Activated CD8-positive, alpha-beta T cell treated with anti-CD3 and anti-CD28 coated beads, Interleukin-2, amount 10 ng/mL, durations not matched to agents 7 days and 5 days (primary cell): ENCODE data around the gene CCDC188. TPM values are rescaled to one million over a fixed set of nuclear protein-coding genes. Genes with fewer than 3 reads are reported as not detected.

Experiments
- ATAC-seq: fragments of 150-1000 bp; cut with Tn5 transposase; one replicate; pipeline ENCODE4 v1.10.0; 2021; ENCODE audit warnings: moderate library complexity
- CTCF ChIA-PET: fragments of 350-600 bp; sonication (Branson Sonifier 250); formaldehyde crosslinking; loops from one replicate; lab custom pipeline; 2021; ENCODE audit warnings: antibody characterized with exemption; lab: Charles Lee
- POLR2A ChIA-PET: fragments of 350-600 bp; sonication (Branson Sonifier 250); formaldehyde crosslinking; loops from one replicate; lab custom pipeline; 2021; ENCODE audit warnings: antibody characterized with exemption; lab: Charles Lee
- DNase-seq: peaks from one replicate; pipeline ENCODE4 v3.0.0-alpha.2; 2020
- H3K27ac Mint-ChIP-seq: one replicate; pipeline ENCODE4 v1.8.0; 2021; ENCODE audit warnings: mild to moderate bottlenecking, mixed read lengths
- H3K27me3 Mint-ChIP-seq: one replicate; pipeline ENCODE4 v1.8.0; 2021; ENCODE audit warnings: low read depth, mixed read lengths
- H3K36me3 Mint-ChIP-seq: one replicate; pipeline ENCODE4 v1.8.0; 2021; ENCODE audit warnings: low read depth, mixed read lengths
- H3K4me1 Mint-ChIP-seq: one replicate; pipeline ENCODE4 v1.8.0; 2021; ENCODE audit warnings: low read depth, mixed read lengths
- H3K4me3 Mint-ChIP-seq: one replicate; pipeline ENCODE4 v1.8.0; 2021; ENCODE audit warnings: mild to moderate bottlenecking, mixed read lengths
- H3K9me3 Mint-ChIP-seq: one replicate; pipeline ENCODE4 v1.8.0; 2022; ENCODE audit warnings: mixed read lengths; ENCODE audit not compliant: insufficient read depth
- total RNA-seq, 2 experiments: library from RNA; stranded (reverse); gene quantifications; one replicate each; pipeline ENCODE4 v1.2.3, GENCODE V29; 2021

CCDC188 gene
- total RNA-seq, 2 experiments from 2014 or later = not detected

- POLR2A ChIA-PET = no interaction called here
- H3K4me1 Mint-ChIP-seq = peaks cover 21% of the 10 kb centered on the region
Observed at GRCh38 chr22:20133930-20134549, 16.8 kb downstream of the CCDC188 start.

GRCh38 chr22:20132686-20133246, 18.1 kb downstream of the CCDC188 start:
- no peaks in the 10 kb centered on the region for H3K9me3 Mint-ChIP-seq
- ChIA-PET POLR2A (no interaction called here), CTCF (no interaction called here)
- peaks cover 3% of the 10 kb centered on the region for H3K36me3 Mint-ChIP-seq
- no peaks in the 10 kb centered on the region for H3K27me3 Mint-ChIP-seq
- peaks cover 24% of the 10 kb centered on the region for H3K4me1 Mint-ChIP-seq
- H3K4me3 Mint-ChIP-seq = peak overlapping the region; percentile 72
- H3K27ac Mint-ChIP-seq = no peak overlapping the region
- no peak for ATAC-seq
- DNase-seq = no peak

More at GRCh38 chr22:20133930-20134549, 16.8 kb downstream of the CCDC188 start:
- Mint-ChIP-seq H3K27me3 (no peaks in the 10 kb centered on the region), H3K27ac (peak overlapping the region; percentile 30), H3K9me3 (no peaks in the 10 kb centered on the region), H3K4me3 (peak overlapping the region; percentile 44), H3K36me3 (no peaks in the 10 kb centered on the region)
- ATAC-seq (no peak), DNase-seq (no peak)
- CTCF ChIA-PET = no interaction called here

- Mint-ChIP-seq H3K36me3 (peaks cover 9% of the 10 kb centered on the region), H3K27me3 (no peaks in the 10 kb centered on the region), H3K9me3 (no peaks in the 10 kb centered on the region), H3K4me3 (peak overlapping the region; percentile 72), H3K4me1 (peaks cover 24% of the 10 kb centered on the region), H3K27ac (no peak overlapping the region)
- DNase-seq (no peak), ATAC-seq (peak; percentile 28)
- CTCF ChIA-PET = no interaction called here
- POLR2A ChIA-PET = no interaction called here
Observed at GRCh38 chr22:20131859-20132685, 18.8 kb downstream of the CCDC188 start.

- ChIA-PET POLR2A (no interaction called here), CTCF (no interaction called here)
Observed at GRCh38 chr22:20131597-20131858, 19.3 kb downstream of the CCDC188 start, which contains the start of gene ZDHHC8. ZDHHC8 (plus strand) TSS chr22:20131804; CDS start chr22:20131948, 144 bp downstream.

GRCh38 chr22:20130731-20131596, 19.9 kb downstream of the CCDC188 start:
- peak; percentile 74 for DNase-seq
- Mint-ChIP-seq H3K36me3 (peaks cover 19% of the 10 kb centered on the region), H3K4me1 (peaks cover 24% of the 10 kb centered on the region), H3K27ac (peak overlapping the region; percentile 64), H3K27me3 (no peaks in the 10 kb centered on the region), H3K4me3 (peak overlapping the region; percentile 62), H3K9me3 (no peaks in the 10 kb centered on the region)
- ATAC-seq = peak; percentile 69
- CTCF ChIA-PET = interaction anchor here (0.9 to 3.6 kb wide), 6 partner anchors 9 to 162 kb away, joined by 3 to 28 read pairs (median 8); partner anchors contain the start of genes RANBP1 and TRMT2A
- POLR2A ChIA-PET = interaction anchor here (1.8 kb wide), 1 partner anchor 14 kb away, joined by 6 read pairs; the partner anchor contains the start of gene TRMT2A

More at GRCh38 chr22:20131597-20131858, 19.3 kb downstream of the CCDC188 start, which contains the start of gene ZDHHC8:
- DNase-seq (peak; percentile 40), ATAC-seq (peak; percentile 62)
- peaks cover 24% of the 10 kb centered on the region for H3K4me1 Mint-ChIP-seq
- H3K36me3 Mint-ChIP-seq = peaks cover 14% of the 10 kb centered on the region
- peak within 1 kb of the TSS; percentile 64 for H3K27ac Mint-ChIP-seq
- peak within 1 kb of the TSS; percentile 72 for H3K4me3 Mint-ChIP-seq
- H3K27me3 Mint-ChIP-seq = no peaks in the 10 kb centered on the region
- no peaks in the 10 kb centered on the region for H3K9me3 Mint-ChIP-seq

GRCh38 chr22:20130319-20130718, 20.5 kb downstream of the CCDC188 start:
- ATAC-seq (no peak), DNase-seq (peak; percentile 41)
- peaks cover 24% of the 10 kb centered on the region for H3K4me1 Mint-ChIP-seq
- peaks cover 22% of the 10 kb centered on the region for H3K36me3 Mint-ChIP-seq
- CTCF ChIA-PET = interaction anchor here (0.9 to 3.6 kb wide), 8 partner anchors 8 to 161 kb away, joined by 3 to 28 read pairs (median 6); partner anchors contain the start of genes RANBP1 and TRMT2A
- POLR2A ChIA-PET = interaction anchor here (1.8 kb wide), 1 partner anchor 13 kb away, joined by 6 read pairs; the partner anchor contains the start of gene TRMT2A
- H3K27me3 Mint-ChIP-seq = no peaks in the 10 kb centered on the region
- H3K4me3 Mint-ChIP-seq = peak overlapping the region; percentile 62
- no peaks in the 10 kb centered on the region for H3K9me3 Mint-ChIP-seq
- no peak overlapping the region for H3K27ac Mint-ChIP-seq

GRCh38 chr22:20129747-20130014, 21.2 kb downstream of the CCDC188 start:
- no peak overlapping the region for H3K4me3 Mint-ChIP-seq
- peaks cover 27% of the 10 kb centered on the region for H3K36me3 Mint-ChIP-seq
- CTCF ChIA-PET = interaction anchor here (0.5 to 3.6 kb wide), 12 partner anchors 12 to 181 kb away, joined by 3 to 28 read pairs (median 6); partner anchors contain the start of genes RANBP1 and TRMT2A
- no peaks in the 10 kb centered on the region for H3K9me3 Mint-ChIP-seq
- H3K27ac Mint-ChIP-seq = peak overlapping the region; percentile 25
- no peak for DNase-seq
- peaks cover 24% of the 10 kb centered on the region for H3K4me1 Mint-ChIP-seq
- no peak for ATAC-seq
- no peaks in the 10 kb centered on the region for H3K27me3 Mint-ChIP-seq
- POLR2A ChIA-PET = interaction anchor here (1.8 kb wide), 1 partner anchor 13 kb away, joined by 6 read pairs; the partner anchor contains the start of gene TRMT2A

GRCh38 chr22:20128902-20129746, 21.7 kb downstream of the CCDC188 start:
- Mint-ChIP-seq H3K4me1 (peaks cover 25% of the 10 kb centered on the region), H3K27me3 (no peaks in the 10 kb centered on the region), H3K36me3 (peaks cover 32% of the 10 kb centered on the region), H3K27ac (no peak overlapping the region), H3K4me3 (no peak overlapping the region), H3K9me3 (no peaks in the 10 kb centered on the region)
- ChIA-PET POLR2A (interaction anchor here (1.0 to 1.8 kb wide), 2 partner anchors 12 kb away, joined by 5 to 6 read pairs; partner anchors contain the start of gene TRMT2A), CTCF (interaction anchor here (0.5 to 3.6 kb wide), 13 partner anchors 11 to 180 kb away, joined by 3 to 28 read pairs (median 6); partner anchors contain the start of genes RANBP1 and TRMT2A)
- DNase-seq (peak; percentile 69), ATAC-seq (no peak)

GRCh38 chr22:20128619-20128901, 22.3 kb downstream of the CCDC188 start:
- ChIA-PET POLR2A (interaction anchor here (1.0 kb wide), 1 partner anchor 11 kb away, joined by 5 read pairs; the partner anchor contains the start of gene TRMT2A), CTCF (interaction anchor here (1.1 to 3.6 kb wide), 7 partner anchors 10 to 159 kb away, joined by 4 to 28 read pairs (median 8); partner anchors contain the start of genes RANBP1 and TRMT2A)
- peaks cover 34% of the 10 kb centered on the region for H3K36me3 Mint-ChIP-seq
- H3K4me3 Mint-ChIP-seq = no peak overlapping the region
- ATAC-seq (no peak), DNase-seq (no peak)
- H3K27me3 Mint-ChIP-seq = no peaks in the 10 kb centered on the region
- H3K4me1 Mint-ChIP-seq = peaks cover 24% of the 10 kb centered on the region
- no peaks in the 10 kb centered on the region for H3K9me3 Mint-ChIP-seq
- no peak overlapping the region for H3K27ac Mint-ChIP-seq

- Mint-ChIP-seq H3K4me1 (peaks cover 19% of the 10 kb centered on the region), H3K27ac (no peak overlapping the region), H3K9me3 (no peaks in the 10 kb centered on the region), H3K4me3 (no peak overlapping the region), H3K27me3 (no peaks in the 10 kb centered on the region), H3K36me3 (peaks cover 34% of the 10 kb centered on the region)
- ATAC-seq = no peak
- DNase-seq = no peak
- ChIA-PET CTCF (interaction anchor here (0.9 to 3.6 kb wide), 6 partner anchors 10 to 180 kb away, joined by 3 to 28 read pairs (median 8); partner anchors contain the start of genes RANBP1 and TRMT2A), POLR2A (interaction anchor here (0.6 to 1.0 kb wide), 2 partner anchors 11 to 29 kb away, joined by 3 to 5 read pairs; partner anchors contain the start of gene TRMT2A)
Observed at GRCh38 chr22:20127869-20128618, 22.8 kb downstream of the CCDC188 start.
